Femur (tissue), 1 donor: Measurements from ENCODE around the gene PKN3.
A peak's percentile ranks its signal among the peaks of the same experiment; 100 is the strongest.
"Not testable (repeated sequence)": the region's sequence is repeated elsewhere in the genome, so short reads cannot be mapped to it uniquely, and the experiment has no call there.

Experiments
- DNase-seq: peaks from one replicate; pipeline ENCODE4 v3.0.0-alpha.2; 2017

Gene PKN3

DNA sequence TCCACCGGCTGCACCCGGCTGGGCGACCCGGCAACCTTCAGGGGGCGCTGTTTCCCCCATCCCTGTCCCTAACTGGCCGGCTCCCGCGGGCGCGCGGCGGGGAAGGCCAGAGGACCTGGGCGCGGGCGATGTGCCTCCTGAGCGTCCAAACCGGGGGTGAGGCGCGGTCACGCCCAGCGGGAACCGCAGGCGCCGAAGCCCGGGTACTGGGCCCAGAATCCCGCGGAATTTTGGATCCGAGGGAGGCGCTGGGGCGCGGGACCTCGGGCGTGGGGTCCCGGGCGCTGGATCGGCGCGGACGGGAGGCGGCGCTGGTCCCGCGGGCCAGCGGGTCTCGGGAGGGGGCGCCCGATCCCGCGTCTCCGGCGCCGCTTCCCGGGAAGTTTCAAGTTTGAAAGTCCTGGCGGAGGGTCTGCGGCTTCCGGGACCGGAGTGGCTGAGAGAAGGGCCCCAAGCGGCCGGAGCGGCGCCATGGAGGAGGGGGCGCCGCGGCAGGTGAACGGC is at the start of gene PKN3:
TSS of gene PKN3 (plus strand) at position 59 of the 504 bp plus-strand sequence. CDS start at position 472, 413 bp downstream.
- DNase-seq = peak; percentile 90

DNA sequence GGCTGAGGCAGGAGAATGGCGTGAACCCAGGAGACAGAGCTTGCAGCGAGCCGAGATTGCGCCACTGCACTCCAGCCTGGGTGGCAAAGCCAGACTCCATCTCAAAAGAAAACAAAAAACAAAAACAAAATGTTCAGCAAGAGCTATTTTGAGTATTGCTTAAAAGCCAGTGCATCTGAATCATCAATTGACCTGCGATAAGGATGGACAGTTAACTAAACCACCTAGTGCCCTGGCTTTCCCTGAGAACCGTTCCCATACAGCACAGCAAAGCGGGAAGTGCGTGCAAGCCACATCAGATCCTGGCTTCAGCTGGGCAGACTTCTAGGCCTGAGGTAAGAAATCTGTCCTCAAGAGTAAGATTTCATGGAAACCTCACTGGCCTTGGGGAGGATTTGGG is 48.4 kb upstream of the PKN3 start:
- DNase-seq = no peak

DNA sequence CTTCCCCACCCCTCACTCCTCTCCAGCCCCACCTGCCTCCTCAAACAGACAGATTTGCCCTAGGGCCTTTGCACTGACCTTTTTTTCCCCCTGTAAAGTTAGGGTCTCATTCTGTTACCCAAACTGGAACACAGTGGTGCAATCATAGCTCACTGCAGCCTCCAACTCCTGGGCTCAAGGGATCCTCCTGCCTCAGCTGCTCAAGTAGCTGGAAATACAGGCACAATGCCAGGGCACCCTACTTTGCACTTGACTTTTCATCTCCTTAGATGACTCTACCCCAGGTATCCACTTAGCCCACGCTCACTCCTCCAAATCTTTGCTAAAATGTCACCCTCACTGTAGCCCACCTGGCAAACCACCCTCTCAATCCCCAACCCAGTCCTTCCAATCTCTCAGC is 47.8 kb upstream of the PKN3 start:
- no peak for DNase-seq

DNA sequence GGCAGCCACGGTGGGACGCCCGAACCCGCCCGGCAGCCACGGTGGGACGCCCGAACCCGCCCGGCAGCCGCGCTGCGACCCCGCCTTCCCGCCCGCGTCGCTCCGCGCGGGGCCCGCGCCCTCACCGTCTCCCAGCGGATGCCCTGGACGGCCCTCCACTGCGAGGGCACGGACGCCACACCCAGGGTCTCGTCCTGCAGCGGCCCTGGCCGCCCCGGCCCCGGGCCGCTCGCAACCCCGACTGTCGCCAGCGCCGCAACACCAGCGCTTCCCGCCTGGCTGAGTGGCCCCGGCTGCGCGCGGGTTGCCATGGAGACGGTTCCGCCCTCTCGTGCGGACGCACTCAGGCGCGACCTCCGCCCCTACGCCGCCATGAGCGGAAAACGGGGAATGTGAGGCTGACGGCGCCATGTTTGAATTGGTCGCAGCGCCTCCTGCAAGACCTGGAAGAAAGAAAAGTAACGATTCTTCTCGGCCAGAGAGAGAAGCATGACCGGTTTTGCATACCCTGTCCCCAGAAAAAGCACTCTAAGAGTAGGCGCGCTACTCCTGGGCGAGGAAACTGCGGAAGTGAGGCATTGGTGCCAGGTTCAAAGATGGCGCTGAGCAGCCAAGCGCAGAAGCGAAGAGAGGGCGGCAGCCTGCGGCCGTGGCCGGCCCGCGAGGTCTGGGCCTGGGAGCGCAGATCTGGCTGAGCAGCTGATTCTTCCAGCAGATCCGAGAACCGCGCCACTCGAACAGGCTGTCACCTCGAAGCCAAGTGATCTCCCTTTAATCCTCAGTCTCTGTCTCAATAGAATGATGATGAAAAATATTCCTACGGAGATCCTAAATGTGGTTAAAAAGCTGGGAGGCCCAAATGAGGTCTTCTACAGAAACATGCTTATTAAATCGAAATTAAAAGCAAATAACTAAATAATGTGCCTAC is 45.6 kb upstream of the PKN3 start, which contains the start of gene DYNC2I2:
TSS of gene DYNC2I2 (minus strand) at position 432 of the 928 bp plus-strand sequence. CDS start at position 311, 121 bp downstream.
- DNase-seq = peak; percentile 97

DNA sequence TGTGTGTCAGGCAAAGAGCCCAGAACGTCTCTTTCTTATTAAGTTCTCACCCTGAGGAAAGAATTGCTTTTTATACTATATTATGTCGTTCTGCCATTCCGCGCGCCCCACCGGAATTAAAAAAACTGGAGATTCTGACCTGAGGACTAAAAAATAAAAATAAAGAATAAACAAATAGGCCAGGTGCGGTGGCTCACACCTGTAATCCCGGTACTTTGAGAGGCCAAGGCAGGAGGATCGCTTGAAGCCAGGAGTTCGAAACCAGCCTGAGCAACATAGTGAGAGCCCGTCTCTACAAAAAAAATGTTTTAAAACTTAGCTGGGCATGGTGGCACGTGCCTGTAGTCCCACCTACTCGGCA is 45.0 kb upstream of the PKN3 start:
- DNase-seq = no peak

DNA sequence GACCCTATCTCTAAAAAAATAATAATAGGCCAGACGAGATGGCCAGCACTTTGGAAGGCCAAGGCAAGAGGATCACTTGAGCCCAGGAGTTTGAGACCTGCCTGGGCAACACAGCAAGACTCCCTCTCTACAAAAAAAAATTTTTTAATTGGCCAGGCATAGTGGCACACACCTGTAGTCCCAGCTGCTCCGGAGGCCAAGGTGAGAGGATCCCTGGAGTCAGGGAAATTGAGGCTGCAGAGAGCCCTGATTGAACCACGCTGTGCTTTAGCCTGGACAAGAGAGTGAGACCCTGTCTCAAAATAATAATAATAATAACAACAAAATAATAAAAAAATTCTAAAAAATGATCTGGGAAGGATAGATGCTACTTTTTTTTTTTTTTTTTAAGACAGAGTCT is 44.5 kb upstream of the PKN3 start:
- DNase-seq = no peak

DNA sequence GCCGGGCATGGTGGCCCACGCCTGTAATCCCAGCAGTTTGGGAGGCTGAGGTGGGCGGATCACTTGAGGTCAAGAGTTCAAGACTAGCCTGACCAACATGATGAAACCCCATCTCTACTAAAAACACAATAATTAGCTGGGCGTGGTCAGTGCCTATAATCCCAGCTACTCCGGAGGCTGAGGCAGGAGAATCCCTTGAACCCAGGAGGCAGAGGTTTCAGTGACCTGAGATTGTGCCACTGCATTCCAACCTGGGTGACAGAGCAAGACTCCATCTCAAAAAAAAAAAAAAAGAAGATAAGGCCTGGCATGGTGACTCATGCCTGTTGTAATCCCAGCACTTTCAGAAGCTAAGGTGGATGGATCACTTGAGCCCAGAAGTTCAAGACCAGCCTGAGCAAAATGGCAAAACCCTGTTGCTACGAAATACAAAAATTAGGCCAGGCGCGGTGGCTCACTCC is 35.8 kb upstream of the PKN3 start:
- not testable (repeated sequence) for DNase-seq

DNA sequence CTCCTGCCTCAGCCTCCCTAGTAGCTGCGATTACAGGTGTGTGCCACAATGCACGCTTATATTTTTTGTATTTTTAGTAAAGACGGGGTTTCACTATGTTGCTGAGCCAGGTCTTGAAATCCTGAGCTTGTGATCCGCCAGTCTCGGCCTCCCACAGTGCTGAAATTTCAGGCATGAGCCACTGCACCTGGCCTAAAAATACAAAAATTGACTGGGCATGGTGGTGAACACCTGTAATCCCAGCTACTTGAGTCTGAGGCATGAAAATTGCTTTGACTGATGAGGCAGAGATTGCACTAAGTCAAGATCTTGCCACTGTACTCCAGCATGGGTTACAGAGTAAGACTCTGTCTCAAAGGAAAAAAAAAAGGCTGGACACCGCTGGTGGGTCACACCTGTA is 32.5 kb upstream of the PKN3 start:
- DNase-seq = no peak

DNA sequence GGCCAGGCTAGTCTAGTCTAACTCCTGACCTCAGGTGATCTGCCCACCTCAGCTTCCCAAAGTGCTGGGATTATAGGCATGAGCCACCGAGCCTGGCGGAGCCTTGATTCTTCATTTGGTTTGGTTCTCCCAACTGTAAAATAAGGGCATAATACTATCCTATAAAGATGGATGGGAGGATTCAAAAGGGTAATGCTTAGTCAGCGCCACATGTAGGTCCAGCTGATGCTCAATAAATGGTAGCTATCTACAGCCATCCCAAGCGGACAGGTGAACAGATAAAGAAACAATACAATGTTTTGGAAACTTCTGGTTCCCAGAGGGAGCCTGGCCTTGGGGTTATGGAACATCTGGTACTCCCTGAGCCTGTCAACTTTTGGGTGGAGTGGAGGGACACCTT is 26.9 kb upstream of the PKN3 start:
- DNase-seq = no peak

DNA sequence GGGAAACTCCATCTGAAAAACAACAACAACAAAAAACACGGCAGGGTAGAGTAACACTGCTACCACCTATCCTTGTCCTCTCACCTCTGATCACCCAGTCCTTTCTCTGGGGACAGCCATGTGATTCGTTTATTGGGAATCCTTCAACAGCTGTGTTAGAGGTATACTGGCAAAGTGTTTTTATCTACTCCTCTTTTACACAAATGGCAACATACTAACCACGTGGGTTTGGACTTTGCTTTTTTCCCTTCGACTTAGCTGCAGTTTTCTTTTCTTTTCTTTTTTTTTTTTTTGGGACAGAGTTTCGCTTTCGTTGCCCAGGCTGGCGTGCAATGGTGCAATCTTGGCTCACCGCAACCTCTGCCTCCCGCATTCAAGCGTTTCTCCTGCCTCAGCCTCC is 24.5 kb upstream of the PKN3 start:
- no peak for DNase-seq

DNA sequence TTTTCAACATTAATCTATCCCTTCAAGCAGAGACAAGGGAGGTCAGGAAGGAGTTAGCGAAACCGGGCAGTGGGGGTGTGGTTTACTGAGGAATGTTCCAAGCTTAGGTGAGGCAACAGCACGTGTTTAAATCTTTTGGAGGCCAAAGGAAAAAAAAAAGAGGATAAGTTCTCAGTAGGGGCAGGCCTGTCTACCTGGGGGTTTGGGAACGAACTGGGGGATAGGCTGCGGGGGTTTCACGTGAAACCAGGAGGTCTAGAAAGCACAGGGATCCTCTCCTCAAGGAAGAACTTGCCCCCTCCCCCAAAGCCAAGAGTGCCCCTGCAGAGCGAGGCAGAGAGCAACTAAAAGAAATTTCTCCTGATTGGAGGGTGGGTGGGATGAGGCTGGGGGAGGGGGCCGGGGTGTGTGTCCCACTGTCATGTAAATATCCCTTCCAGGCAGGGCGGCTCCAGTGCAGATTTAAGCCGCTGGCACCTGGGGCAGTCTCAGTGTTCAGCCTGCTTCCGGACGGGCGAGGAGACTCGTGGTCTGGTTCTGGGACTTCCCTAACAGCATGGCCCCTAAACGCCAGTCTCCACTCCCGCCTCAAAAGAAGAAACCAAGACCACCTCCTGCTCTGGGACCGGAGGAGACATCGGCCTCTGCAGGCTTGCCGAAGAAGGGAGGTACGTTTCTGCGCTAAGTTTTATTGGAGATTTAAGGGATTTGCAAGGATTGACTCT is 18.8 kb upstream of the PKN3 start:
- peak; percentile 66 for DNase-seq

DNA sequence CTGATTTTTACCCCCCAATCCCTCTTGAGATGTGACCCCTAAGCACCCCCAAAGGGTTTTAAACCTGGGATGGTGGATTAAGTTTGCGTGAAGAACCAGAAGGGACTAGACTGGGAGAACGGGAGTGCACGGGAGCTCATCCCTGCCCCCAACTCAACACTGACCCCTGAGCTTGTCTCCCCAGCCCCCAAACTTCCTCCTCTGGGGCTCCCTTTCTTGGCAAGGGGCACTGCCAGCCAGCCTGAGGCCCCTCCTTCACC is 18.3 kb upstream of the PKN3 start:
- no peak for DNase-seq

DNA sequence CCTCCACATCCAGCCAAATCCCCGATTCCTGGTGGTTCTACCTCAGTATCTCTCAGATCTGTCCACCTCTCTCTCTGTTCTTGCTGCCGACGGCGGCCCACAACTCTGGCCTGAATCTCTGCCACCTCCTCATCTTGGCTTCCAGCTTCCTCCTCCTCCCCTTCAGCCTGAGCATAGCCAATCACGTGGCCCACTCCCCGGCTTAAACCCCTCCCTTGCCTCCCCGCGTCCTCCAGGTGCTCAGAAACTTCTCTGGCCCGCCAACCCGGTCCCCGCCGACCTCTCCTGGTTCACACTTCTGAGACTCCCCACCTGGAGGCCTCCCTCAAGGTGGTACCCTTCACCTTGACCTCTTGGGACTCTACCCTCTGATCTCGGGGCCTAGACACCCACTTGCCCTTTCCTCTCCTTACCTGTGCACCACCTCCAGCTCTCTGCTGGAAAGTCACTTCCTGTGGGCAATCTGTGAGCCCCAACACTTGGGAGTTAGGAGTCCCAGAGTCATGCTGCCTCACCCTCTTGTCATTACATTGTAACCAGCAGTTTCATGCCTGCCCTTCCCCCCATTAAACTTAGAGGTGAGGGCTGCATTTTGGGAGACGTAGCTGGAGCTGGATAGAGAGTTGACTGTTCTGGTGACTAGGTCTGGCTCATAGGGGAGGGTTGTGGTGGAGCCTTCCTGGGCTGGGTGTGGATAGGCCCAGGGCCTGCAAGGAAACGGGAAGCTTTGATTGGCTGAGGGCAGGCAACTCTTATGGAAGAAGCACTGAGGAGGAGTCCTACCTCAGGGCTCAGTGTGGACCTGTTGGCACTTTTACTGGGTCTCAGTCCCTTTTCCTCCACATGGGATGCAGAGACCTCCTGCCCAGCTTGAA is 17.7 kb upstream of the PKN3 start:
- DNase-seq = peak; percentile 87

DNA sequence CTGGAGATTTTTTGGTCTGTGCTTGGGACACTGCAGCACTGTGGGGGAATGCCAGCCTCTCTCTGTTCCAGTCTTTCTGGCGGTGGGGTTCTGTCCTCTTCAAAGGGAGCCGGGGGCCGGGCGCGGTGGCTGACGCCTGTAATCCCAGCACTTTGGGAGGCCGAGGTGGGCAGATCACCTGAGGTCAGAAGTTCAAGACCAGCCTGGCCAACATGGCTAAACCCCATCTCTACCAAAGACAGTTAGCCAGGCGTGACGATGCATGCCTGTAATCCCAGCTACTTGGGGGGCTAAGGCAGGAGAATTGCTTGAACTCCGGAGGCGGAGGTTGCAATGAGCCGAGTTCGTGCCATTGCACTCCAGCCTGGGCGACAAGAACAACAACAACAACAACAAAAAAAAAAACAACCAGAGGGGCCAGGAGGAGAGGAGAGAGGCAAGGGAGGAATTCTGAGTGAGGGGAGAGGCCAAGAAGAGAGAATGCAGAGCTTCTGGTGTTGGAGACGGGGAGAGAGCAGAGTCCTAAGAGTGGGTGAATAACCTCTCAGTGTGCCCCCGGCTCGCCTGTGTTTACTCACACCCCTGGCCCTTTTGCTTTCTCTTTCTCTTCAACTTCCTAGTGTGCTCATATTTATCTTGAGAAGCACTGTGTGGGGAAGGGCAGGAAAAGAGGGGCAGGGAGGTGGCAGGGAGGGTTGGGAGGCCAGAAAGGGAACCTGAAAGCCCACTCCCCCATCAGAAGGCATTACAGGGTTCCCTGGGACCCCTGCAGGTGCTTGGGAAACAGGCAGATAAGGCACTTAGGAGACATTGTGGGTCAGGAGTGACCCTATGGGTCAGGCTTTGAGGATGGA is 16.4 kb upstream of the PKN3 start:
- no peak for DNase-seq

DNA sequence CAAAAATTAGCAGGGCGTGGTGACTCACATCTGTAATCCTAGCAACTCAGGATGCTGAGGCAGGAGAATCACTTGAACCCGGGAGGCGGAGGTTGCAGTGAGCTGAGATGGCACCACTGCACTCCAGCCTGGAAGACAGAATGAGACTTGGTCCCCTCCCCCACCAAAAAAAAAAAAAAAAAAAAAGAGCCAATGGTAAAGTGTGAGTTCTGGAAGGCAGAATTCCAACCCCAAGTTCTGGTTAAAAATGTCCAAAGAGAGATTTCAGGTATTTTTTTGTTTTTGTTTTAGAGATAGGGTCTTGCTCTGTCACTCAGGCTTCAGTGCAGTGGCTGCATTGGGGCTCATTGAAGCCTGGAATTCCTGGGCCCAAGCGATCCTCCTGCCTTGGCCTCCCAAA is 14.8 kb upstream of the PKN3 start:
- no peak for DNase-seq

DNA sequence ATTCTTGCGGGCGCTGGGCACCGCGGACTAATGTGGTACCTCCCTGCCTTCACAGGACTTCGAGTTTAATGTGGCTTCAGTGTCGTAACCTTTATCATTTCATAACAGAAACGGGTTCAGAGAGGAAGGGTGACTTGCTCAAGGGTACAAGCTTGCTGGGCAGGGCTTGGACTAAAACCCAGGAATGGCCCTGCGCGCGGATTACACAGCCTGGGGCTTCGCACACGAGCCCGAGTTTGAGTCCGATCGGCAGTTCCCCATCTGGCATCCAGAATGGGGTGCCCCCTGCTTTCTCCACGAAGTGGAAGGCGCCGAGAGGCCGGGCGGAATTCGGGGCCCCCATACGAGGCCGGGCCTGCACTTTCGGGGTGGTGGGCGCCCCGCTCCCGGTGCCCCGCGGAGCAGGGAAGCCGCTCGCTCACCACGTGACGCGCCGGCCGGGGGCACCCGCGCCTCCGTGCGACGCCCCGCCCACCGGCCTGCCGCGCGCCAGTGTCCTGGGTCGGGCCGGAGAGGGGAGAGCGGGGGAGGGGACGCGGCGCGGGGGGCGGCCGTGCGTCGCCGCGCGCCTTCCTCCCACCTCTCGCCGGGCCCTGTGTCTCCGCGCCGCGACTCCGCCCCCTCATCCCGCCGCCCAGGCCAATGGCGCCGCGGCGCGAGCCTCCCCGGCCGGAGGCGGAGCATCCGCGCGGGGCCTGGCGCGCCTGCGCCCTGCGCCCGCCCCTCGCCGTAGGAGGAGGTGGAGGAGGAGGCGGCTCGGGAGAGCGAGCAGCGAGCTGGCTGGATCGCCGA is 13.6 kb upstream of the PKN3 start, which contains the start of gene SET:
TSS of gene SET (plus strand) at position 722 of the 792 bp plus-strand sequence. CDS start 361 bp downstream, outside the sequence.
- DNase-seq = peak; percentile 96

DNA sequence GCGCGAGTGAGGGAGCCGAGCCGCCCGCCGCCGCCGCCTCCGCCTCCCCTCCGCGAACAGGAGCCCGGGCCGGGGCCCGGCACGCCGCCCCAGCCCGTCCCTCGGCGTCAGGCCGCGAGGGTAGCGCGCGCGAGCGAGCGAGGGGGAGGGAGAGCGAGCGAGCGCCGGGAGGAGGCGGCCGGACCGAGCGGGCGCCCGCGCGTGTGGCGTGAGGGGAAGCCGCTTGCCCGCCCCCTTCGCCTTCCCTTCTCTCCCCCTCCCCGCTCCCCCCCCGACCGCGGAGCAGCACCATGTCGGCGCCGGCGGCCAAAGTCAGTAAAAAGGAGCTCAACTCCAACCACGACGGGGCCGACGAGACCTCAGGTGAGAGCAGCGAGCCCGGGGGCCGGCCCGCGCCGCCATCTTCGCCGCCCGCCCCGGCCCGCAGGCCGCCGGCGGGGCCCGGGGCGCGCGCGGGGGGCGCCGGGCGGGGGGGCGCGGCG is 13.0 kb upstream of the PKN3 start:
- peak; percentile 76 for DNase-seq

DNA sequence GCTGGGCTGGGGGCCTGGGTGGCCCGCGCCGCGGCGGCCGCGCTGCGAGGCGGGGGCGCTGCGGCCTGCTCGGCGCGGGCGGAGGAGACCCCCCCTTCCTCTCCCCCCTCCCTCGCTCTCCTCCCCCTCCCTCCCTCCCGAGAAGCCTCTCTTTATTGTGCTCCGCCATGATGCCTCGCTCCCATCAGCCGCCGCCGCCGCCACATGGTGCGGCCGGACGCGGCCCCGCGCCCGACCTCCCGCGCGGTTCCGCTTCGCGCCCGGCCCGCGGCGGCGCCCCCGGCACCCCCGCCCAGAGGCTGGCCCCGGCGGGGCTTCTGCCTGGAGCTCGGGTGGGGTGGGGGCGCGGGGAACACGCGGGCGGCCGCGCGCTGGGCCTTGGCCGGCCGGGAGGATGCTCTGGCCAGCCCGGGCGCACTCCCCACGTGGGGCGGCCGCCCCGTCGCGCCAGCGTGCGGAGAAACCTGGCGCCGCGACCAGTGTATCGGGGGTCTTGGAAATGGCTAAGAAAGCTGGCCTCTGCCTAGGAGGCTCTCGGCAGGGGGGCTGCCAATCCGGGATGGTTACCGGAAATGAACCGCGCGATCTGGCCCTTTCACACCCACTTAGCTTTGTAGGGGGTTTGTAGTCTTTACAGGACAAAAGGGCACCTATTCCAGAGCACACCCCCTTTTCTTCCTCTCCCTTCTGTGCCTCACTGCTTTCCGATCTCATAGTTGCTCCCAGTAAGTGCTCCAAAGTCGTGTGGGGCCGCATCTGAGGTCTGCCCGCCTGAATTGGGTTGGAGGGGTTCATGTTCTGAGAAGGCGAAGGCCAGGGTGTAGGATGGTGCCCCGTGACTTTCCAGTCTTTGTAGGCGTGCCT is 12.3 kb upstream of the PKN3 start:
- peak; percentile 69 for DNase-seq

DNA sequence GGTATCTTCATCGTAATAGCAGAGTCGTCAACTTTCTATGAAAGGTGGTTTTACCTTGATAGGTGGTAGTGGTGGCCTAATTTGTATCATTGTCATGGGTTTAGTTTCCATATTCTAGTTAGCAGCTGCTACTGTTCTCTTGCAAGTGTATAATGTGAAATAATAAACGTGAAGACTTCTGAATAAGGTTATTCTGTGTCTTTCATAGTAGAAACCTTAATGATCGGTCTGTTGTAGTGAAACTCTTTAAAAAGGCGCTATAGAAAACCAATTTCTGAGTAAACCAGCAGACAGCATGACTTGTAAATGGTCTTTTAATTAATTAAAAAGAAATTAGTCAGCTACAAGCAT is 11.6 kb upstream of the PKN3 start:
- DNase-seq = no peak

DNA sequence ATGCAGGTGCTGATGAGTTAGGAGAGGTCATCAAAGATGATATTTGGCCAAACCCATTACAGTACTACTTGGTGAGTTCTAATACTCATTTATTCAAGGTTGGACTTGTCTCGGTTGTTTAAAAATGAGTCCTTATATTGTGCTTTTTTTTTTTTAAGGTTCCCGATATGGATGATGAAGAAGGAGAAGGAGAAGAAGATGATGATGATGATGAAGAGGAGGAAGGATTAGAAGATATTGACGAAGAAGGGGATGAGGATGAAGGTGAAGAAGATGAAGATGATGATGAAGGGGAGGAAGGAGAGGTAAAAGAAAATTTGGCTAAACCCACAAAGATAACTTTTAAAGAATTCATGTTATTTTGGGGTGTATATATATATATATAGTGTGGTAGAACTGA is 8.6 kb upstream of the PKN3 start:
- not testable (repeated sequence) for DNase-seq
